Tibial nerve (tissue), 4 donors: Measurements from ENCODE around the gene SKAP2.

ENCODE experiments used
- CTCF ChIP-seq, 5 experiments: fragments of 200-600 bp in 3 of 5; fragments of 450-650 bp in 2 of 5; sonication (generic) in 3 of 5; IDR thresholded peaks; one replicate each; pipeline ENCODE4 v1.5.1; 2016 to 2019; ENCODE audit warnings: antibody characterized with exemption in 5 of 5, mild to moderate bottlenecking in 3 of 5, moderate library complexity in 2 of 5
- EP300 ChIP-seq, 2 donors: sonication (generic); formaldehyde crosslinking; IDR thresholded peaks; one replicate each; pipeline ENCODE4 v1.6.1; 2017; ENCODE audit warnings: antibody characterized with exemption in 2 of 2, mild to moderate bottlenecking in 1 of 2
- POLR2A ChIP-seq, 2 donors: fragments of 450-650 bp; IDR thresholded peaks; one replicate each; pipeline ENCODE4 v1.6.1; 2017; ENCODE audit warnings: antibody characterized with exemption in 2 of 2, mild to moderate bottlenecking in 2 of 2, moderate library complexity in 2 of 2

GRCh38 chr7:26724795-26725194 lies 139.6 kb downstream of the SKAP2 start:
- TF ChIP-seq CTCF (IDR thresholded peaks at IDR 0.05) (no peak), POLR2A (IDR thresholded peaks at IDR 0.05) (no peak), EP300 (IDR thresholded peaks at IDR 0.05) (no peak)
